ENCODE results near the gene NYAP2. TPM values are rescaled to one million over a fixed set of nuclear protein-coding genes. Genes with fewer than 3 reads are reported as not detected.

Gene NYAP2
- total RNA-seq, 2 experiments from 2014 or later, result 0.09 TPM; not detected in 1

- H3K9me3 ChIP-seq (ENCODE audit: low read length), result no peaks in the 10 kb centered on the region
- H3K27ac ChIP-seq (ENCODE audit: low read depth, low read length, poor library complexity, severe bottlenecking), result no peak overlapping the region
- H3K79me2 ChIP-seq (ENCODE audit: insufficient read depth, low read depth, low read length), result no peaks in the 10 kb centered on the region
- no peak overlapping the region for H3K4me3 ChIP-seq (ENCODE audit: low read depth, low read length, poor library complexity, severe bottlenecking)
- BruUV-seq (replicated peaks), result no TSS peak
- intact Hi-C loops (cut with micrococcal nuclease; ENCODE audit: unreplicated experiment), result no loop called here
- POLR2A ChIA-PET, result no interaction called here
- TF ChIP-seq, protein P1, sequence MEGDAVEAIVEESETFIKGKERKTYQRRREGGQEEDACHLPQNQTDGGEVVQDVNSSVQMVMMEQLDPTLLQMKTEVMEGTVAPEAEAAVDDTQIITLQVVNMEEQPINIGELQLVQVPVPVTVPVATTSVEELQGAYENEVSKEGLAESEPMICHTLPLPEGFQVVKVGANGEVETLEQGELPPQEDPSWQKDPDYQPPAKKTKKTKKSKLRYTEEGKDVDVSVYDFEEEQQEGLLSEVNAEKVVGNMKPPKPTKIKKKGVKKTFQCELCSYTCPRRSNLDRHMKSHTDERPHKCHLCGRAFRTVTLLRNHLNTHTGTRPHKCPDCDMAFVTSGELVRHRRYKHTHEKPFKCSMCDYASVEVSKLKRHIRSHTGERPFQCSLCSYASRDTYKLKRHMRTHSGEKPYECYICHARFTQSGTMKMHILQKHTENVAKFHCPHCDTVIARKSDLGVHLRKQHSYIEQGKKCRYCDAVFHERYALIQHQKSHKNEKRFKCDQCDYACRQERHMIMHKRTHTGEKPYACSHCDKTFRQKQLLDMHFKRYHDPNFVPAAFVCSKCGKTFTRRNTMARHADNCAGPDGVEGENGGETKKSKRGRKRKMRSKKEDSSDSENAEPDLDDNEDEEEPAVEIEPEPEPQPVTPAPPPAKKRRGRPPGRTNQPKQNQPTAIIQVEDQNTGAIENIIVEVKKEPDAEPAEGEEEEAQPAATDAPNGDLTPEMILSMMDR (conservative IDR thresholded peaks at IDR 0.05; ENCODE audit: low read length), result no peak
- TF ChIP-seq EZH2phosphoT487 (IDR thresholded peaks at IDR 0.05; ENCODE audit: borderline replicate concordance, low read depth, low read length), result no peak
- CTCF ChIA-PET (ENCODE audit: unreplicated experiment), result no interaction called here
- no peak for DNase-seq (ENCODE audit: low spot score)
- no peaks in the 10 kb centered on the region for H3K36me3 ChIP-seq (ENCODE audit: insufficient read depth, low read length)
- no peaks in the 10 kb centered on the region for H3K4me1 ChIP-seq (ENCODE audit: insufficient read depth, low read length, poor library complexity, severe bottlenecking)
- H3K9me2 ChIP-seq (ENCODE audit: insufficient read depth, low read length), result no peaks in the 10 kb centered on the region
- H3K4me2 ChIP-seq (ENCODE audit: low read length), result no peak overlapping the region
- no peaks in the 10 kb centered on the region for H4K20me1 ChIP-seq (ENCODE audit: insufficient read depth, low read length)
- H2AFZ ChIP-seq (ENCODE audit: low read length), result no peak overlapping the region
These were observed 86.7 kb downstream of the NYAP2 start for GRCh38 chr2:225486236-225486635.

DNA sequence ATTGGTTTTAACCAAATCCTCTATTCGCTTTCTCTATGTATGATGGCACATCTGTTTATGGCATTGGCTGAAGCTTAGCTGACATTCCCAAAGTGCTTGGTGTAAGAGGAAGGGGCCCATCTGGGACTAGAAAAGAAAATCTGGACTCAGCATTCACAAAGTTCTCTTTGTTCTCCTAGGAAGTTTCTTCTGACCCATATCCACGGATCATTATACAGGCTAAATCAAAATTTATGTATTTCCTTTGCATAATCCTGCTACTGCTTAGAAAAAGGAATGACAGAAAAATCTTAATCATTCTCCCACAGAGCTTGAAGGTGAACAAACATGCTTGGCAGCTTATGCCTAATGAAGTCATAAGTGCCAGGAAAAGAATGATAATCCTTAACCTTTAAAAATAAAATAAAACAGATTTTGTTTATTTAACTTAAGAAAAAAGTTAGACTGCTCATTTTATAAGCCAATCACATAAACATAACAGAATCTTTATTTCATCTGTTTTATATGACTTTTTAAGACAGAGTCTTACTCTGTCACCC, 88.4 kb downstream of the NYAP2 start:
- H3K36me3 ChIP-seq (ENCODE audit: insufficient read depth, low read length), result no peaks in the 10 kb centered on the region
- H3K4me2 ChIP-seq (ENCODE audit: low read length), result no peak overlapping the region
- no peaks in the 10 kb centered on the region for H3K79me2 ChIP-seq (ENCODE audit: insufficient read depth, low read depth, low read length)
- no peaks in the 10 kb centered on the region for H3K4me1 ChIP-seq (ENCODE audit: insufficient read depth, low read length, poor library complexity, severe bottlenecking)
- no peaks in the 10 kb centered on the region for H4K20me1 ChIP-seq (ENCODE audit: insufficient read depth, low read length)
- POLR2A ChIA-PET, result no interaction called here
- no peaks in the 10 kb centered on the region for H3K9me3 ChIP-seq (ENCODE audit: low read length)
- intact Hi-C loops (cut with micrococcal nuclease; ENCODE audit: unreplicated experiment), result no loop called here
- CTCF ChIA-PET (ENCODE audit: unreplicated experiment), result interaction anchor here (0.5 kb wide), 1 partner anchor 90 kb away, joined by 3 read pairs; no protein-coding TSS in a partner anchor
- TF ChIP-seq EZH2phosphoT487 (IDR thresholded peaks at IDR 0.05; ENCODE audit: borderline replicate concordance, low read depth, low read length), result no peak
- TF ChIP-seq, protein P1 (conservative IDR thresholded peaks at IDR 0.05; ENCODE audit: low read length), result no peak
- H3K27ac ChIP-seq (ENCODE audit: low read depth, low read length, poor library complexity, severe bottlenecking), result no peak overlapping the region
- no peak overlapping the region for H2AFZ ChIP-seq (ENCODE audit: low read length)
- no TSS peak for BruUV-seq (replicated peaks)
- DNase-seq (ENCODE audit: low spot score), result no peak
- H3K9me2 ChIP-seq (ENCODE audit: insufficient read depth, low read length), result no peaks in the 10 kb centered on the region
- H3K4me3 ChIP-seq (ENCODE audit: low read depth, low read length, poor library complexity, severe bottlenecking), result no peak overlapping the region

- H3K9me3 ChIP-seq (ENCODE audit: low read length), result no peaks in the 10 kb centered on the region
- intact Hi-C loops (cut with micrococcal nuclease; ENCODE audit: unreplicated experiment), result no loop called here
- no TSS peak for BruUV-seq (replicated peaks)
- no peak for TF ChIP-seq EZH2phosphoT487 (IDR thresholded peaks at IDR 0.05; ENCODE audit: borderline replicate concordance, low read depth, low read length)
- TF ChIP-seq, protein P1 (conservative IDR thresholded peaks at IDR 0.05; ENCODE audit: low read length), result no peak
- H4K20me1 ChIP-seq (ENCODE audit: insufficient read depth, low read length), result no peaks in the 10 kb centered on the region
- H3K27ac ChIP-seq (ENCODE audit: low read depth, low read length, poor library complexity, severe bottlenecking), result no peak overlapping the region
- no peak for DNase-seq (ENCODE audit: low spot score)
- no peaks in the 10 kb centered on the region for H3K36me3 ChIP-seq (ENCODE audit: insufficient read depth, low read length)
- H3K4me1 ChIP-seq (ENCODE audit: insufficient read depth, low read length, poor library complexity, severe bottlenecking), result no peaks in the 10 kb centered on the region
- H3K79me2 ChIP-seq (ENCODE audit: insufficient read depth, low read depth, low read length), result no peaks in the 10 kb centered on the region
- no peak overlapping the region for H3K4me3 ChIP-seq (ENCODE audit: low read depth, low read length, poor library complexity, severe bottlenecking)
- H2AFZ ChIP-seq (ENCODE audit: low read length), result no peak overlapping the region
- H3K4me2 ChIP-seq (ENCODE audit: low read length), result no peak overlapping the region
- ChIA-PET POLR2A (interaction anchor here (0.6 kb wide), 1 partner anchor 380 kb away, joined by 5 read pairs; no protein-coding TSS in a partner anchor), CTCF (ENCODE audit: unreplicated experiment) (no interaction called here)
- no peaks in the 10 kb centered on the region for H3K9me2 ChIP-seq (ENCODE audit: insufficient read depth, low read length)
These were observed 89.2 kb downstream of the NYAP2 start for GRCh38 chr2:225488743-225489142.

Measured in OCI-LY7 (cell line).